DND-41 (cell line): ENCODE data around the gene PITPNM2.

Experiments used
- EZH2 ChIP-seq: IDR thresholded peaks from 3 replicates; pipeline ENCODE4 v1.6.1; 2012; ENCODE audit warnings: borderline replicate concordance, low read depth, mild to moderate bottlenecking, moderate library complexity, low read length, inconsistent platforms; ENCODE audit not compliant: severe bottlenecking
- TF ChIP-seq, protein P1 (sequence below): IDR thresholded peaks from 2 replicates; pipeline ENCODE4 v1.5.1; 2012; ENCODE audit warnings: borderline replicate concordance, low read length, moderate library complexity, mild to moderate bottlenecking; ENCODE audit not compliant: poor library complexity, severe bottlenecking; ENCODE audit errors: extremely low read depth

DNA sequence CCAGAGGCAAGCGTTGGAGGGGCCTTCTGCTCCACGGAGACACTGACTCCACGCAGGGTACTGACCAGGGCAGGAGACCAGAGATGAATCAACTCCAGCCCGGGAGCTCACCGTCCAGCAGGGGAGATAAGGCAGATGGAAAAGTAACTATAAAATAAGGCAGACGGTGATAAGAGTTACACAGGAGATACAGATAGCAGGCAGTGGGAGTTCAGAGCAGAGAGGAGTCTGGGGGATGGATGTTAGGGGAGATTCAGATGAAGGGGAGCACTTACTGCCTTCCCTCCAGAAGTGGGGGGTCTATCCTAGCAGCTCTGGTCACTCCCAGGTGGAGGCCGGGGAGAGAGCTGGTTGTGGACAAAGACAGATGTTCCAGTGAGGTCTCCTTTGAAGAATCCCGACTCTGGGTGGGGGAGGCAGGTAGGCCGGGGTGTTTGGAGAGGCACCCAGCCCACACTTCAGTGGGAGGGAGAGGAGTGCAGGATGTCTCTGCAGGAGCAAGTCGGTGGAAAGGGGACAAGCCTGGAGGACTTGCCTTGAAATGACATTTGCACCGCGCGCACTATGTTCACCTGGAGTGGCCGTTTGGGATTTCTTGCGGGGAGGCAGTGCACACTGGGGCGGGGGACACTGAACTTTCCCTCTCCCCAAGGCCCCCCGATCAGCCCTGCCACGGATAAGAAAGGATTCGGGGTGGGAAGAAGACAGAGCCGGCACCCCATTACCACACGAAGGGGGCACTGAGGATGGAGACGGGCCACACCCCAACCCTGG lies 1.2 kb downstream of the PITPNM2 start:
- TF ChIP-seq, protein P1, sequence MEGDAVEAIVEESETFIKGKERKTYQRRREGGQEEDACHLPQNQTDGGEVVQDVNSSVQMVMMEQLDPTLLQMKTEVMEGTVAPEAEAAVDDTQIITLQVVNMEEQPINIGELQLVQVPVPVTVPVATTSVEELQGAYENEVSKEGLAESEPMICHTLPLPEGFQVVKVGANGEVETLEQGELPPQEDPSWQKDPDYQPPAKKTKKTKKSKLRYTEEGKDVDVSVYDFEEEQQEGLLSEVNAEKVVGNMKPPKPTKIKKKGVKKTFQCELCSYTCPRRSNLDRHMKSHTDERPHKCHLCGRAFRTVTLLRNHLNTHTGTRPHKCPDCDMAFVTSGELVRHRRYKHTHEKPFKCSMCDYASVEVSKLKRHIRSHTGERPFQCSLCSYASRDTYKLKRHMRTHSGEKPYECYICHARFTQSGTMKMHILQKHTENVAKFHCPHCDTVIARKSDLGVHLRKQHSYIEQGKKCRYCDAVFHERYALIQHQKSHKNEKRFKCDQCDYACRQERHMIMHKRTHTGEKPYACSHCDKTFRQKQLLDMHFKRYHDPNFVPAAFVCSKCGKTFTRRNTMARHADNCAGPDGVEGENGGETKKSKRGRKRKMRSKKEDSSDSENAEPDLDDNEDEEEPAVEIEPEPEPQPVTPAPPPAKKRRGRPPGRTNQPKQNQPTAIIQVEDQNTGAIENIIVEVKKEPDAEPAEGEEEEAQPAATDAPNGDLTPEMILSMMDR, result no peak
- TF ChIP-seq EZH2, result no peak
